GM12872 (cell line): ENCODE results near the gene BMP6.

Experiments used
- CTCF ChIP-seq: IDR thresholded peaks from 3 replicates; pipeline ENCODE4 v1.5.1; 2011; ENCODE audit warnings: low read depth, mild to moderate bottlenecking, low read length, moderate library complexity; ENCODE audit not compliant: insufficient read depth

Gene BMP6

GRCh38 chr6:7765575-7766325 is 39.9 kb downstream of the BMP6 start:
- no peak for TF ChIP-seq CTCF

- no peak for TF ChIP-seq CTCF
These were observed 43.8 kb downstream of the BMP6 start for GRCh38 chr6:7769702-7770101.

DNA sequence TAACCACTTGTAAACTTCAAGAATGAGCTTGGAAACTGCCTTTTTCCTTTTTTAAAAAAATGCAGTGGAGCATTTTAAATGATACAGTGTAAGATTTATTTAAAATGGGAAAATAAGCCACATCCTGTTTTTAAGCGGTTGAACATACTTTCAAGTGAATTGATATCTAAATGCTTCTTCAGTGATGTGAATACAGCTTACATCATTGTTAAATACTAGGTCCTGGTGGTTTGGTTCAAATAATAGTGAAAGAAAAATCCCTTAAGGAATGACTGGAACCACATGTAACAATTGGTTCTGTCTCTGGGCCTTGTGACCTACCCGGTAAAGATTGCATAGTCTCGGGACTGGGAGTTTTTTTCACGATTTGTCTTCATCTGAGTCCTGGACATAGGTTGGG is 44.2 kb downstream of the BMP6 start:
- TF ChIP-seq CTCF: no peak

DNA sequence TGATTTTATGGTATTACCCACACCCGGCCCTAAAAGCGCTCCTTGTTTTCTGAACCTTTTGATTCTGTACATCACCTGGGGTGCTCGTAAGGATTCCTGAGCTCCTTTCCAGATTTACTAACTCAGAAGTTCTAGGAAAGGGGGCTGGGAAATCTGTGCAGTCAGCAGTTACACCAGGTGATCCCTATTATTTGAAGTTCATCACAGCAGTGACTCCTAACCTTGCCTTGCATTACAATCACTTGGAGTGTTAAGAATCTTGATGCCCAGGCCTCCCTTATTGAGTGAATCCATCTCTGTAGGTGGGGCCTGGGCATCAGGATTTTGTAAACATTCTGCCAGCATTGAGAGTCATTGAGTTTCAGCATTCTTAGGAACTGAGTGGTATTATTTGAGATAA is 44.7 kb downstream of the BMP6 start:
- no peak for TF ChIP-seq CTCF

DNA sequence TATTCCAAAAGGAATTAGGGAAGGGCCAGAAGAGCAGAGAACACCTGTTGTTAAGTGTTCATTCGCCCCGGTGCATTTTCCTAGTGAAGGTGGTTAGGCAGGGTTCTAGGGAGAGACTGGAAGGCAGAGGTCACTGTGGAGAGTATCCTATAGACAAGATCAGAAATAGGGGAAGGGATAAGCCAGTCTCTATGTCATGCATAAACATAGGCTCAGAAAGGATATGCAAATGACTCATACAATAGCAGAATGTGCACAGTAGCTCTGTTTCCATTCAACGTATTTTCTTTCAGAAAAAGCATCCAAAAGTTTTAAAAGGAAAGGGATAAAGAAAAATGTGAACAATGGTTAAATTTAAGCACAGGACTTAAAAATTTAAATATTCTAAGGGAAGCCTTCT is 47.4 kb downstream of the BMP6 start:
- no peak for TF ChIP-seq CTCF

DNA sequence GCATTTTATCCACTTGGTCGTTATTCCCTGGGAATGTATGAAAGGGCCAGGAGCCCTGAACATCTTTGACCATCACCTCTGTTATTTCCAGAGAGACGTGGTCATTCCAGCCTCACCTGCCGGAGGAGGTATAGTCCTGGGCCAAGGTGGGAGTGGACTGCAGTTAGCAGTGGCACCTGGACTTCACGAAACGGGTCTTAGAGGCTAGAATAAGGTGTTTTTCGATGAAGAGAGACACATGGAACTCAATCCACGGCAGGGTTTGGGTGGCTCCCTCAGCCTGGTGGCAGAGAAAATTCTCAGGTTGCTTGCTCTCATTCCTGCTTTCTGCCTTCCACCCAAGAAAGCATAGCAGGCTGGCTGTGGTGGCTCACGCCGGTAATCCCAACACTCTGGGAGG is 48.0 kb downstream of the BMP6 start:
- no peak for TF ChIP-seq CTCF

DNA sequence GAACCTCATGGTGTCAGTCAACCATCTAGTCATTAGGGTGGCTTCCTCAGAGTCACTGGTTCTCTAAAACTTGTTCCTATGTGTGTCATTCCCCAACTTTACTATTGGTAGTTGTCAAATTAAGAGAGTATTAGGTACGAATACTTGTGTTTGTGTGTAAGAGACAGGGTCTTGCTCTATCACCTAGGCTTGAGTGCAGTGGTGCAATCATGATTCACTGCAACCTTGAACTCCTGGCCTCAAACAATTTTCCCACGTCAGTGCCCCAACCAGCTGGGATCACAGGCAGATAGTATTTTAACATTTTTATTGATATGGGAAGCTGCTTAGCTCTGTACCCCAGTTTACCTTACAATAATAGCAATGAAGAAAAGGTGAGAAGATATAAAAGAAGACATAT is 50.6 kb downstream of the BMP6 start:
- TF ChIP-seq CTCF: no peak
